MCF 10A (cell line): ENCODE data around the gene SSH2. TPM values are rescaled to one million over a fixed set of nuclear protein-coding genes. Genes with fewer than 3 reads are reported as not detected.

Source experiments
- BruUV-seq: library from RNA; stranded (reverse); fragments of 400-500 nt; replicated peaks from 2 replicates; lab custom pipeline; 2021; lab: Mats Ljungman, UMichigan
- CTCF ChIA-PET: fragments of 300-600 bp; sonication (Branson Sonifier 250); formaldehyde crosslinking; extraction: SDS; loops from one replicate; lab custom pipeline; 2021; ENCODE audit warnings: antibody characterized with exemption, inconsistent platforms; lab: Yijun Ruan, JAX
- POLR2A ChIA-PET: fragments of 300-600, 350-650 bp; sonication (Branson Sonifier 250); formaldehyde crosslinking; extraction: SDS; loops from one replicate; lab custom pipeline; 2020; ENCODE audit warnings: antibody characterized with exemption, inconsistent platforms; lab: Yijun Ruan, JAX
- DNase-seq: peaks from one replicate; pipeline ENCODE4 v3.0.0-alpha.2; 2018; ENCODE audit not compliant: unreplicated experiment
- H3K27ac Mint-ChIP-seq: one replicate; pipeline ENCODE4 v1.8.0; 2022; ENCODE audit warnings: mild to moderate bottlenecking, low read depth, mixed read lengths; ENCODE audit not compliant: unreplicated experiment
- H3K27me3 Mint-ChIP-seq: one replicate; pipeline ENCODE4 v1.8.0; 2022; ENCODE audit warnings: mixed read lengths; ENCODE audit not compliant: insufficient read depth, unreplicated experiment
- H3K36me3 Mint-ChIP-seq: one replicate; pipeline ENCODE4 v1.8.0; 2022; ENCODE audit warnings: mild to moderate bottlenecking, moderate library complexity, mixed read lengths; ENCODE audit not compliant: insufficient read depth, unreplicated experiment
- H3K4me1 Mint-ChIP-seq: one replicate; pipeline ENCODE4 v1.8.0; 2022; ENCODE audit warnings: mixed read lengths; ENCODE audit not compliant: insufficient read depth, unreplicated experiment
- H3K4me3 Mint-ChIP-seq: one replicate; pipeline ENCODE4 v1.8.0; 2022; ENCODE audit warnings: mild to moderate bottlenecking, moderate library complexity, mixed read lengths; ENCODE audit not compliant: unreplicated experiment
- H3K9me3 Mint-ChIP-seq: one replicate; pipeline ENCODE4 v1.8.0; 2022; ENCODE audit warnings: mixed read lengths; ENCODE audit not compliant: unreplicated experiment
- intact Hi-C: fragments of 100-400 bp; cut with micrococcal nuclease; formaldehyde crosslinking; loops from 2 replicates; pipeline ENCODE4 v1.14.1; 2022
- total RNA-seq: library from RNA; stranded (reverse); gene quantifications from 2 replicates; pipeline ENCODE4 v1.2.3, GENCODE V29; 2022
- TF ChIP-seq, protein P1 (sequence below): fragments of 200-600 bp; IDR thresholded peaks from one replicate; pipeline ENCODE4 v1.8.0; 2022; ENCODE audit warnings: antibody characterized with exemption, mild to moderate bottlenecking; ENCODE audit not compliant: unreplicated experiment

SSH2 gene
- total RNA-seq, 1 experiment from 2014 or later = 21.9 TPM

DNA sequence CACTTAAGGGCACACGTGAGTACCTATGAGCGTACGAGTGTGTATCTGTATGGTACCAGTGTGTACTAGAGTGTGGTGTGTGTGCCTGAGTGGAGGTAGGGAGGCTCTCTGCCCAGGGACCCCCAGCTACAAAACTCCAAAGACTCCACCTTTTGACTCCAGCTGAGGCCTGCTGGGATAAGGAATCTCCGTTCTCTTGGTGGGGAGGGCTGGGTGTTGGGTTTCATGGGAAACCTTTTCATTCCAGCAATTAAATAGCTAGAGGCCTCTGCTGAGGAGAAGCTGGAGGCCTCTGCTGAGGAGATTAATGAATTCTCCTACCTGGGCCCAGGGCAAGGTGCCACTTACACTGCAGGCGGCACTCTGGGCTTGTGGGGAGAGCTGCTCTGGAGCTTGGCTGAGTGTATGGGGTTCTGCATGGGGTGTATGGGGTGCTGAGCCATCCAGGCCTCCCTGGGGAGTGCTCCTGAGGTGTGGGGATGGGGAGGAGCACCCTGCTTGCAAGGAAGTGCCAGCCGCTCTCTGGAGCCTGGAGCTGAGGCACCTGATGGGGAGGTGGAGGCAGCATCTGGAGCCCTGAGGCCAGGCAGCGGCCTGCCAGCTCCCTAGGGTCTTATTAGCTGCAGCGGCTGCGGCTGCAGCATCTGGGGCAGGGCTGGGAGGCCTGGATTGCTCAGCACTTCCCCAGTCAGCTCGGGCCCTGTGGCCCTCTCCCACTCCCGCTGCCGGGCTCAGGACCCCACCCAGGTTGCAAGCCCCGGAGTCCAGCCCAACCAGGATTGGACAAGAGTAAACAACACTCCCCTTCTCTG is 332.5 kb downstream of the SSH2 start:
- H3K9me3 Mint-ChIP-seq = no peaks in the 10 kb centered on the region
- no peaks in the 10 kb centered on the region for H3K36me3 Mint-ChIP-seq
- H3K4me1 Mint-ChIP-seq = no peaks in the 10 kb centered on the region
- no peak overlapping the region for H3K4me3 Mint-ChIP-seq
- no peak for DNase-seq
- CTCF ChIA-PET = interaction anchor here (0.6 to 1.2 kb wide), 5 partner anchors 16 to 265 kb away, joined by 3 to 4 read pairs (median 3); no protein-coding TSS in a partner anchor
- H3K27ac Mint-ChIP-seq = no peak overlapping the region
- POLR2A ChIA-PET = no interaction called here
- H3K27me3 Mint-ChIP-seq = no peaks in the 10 kb centered on the region
- no TSS peak for BruUV-seq
- TF ChIP-seq, protein P1, sequence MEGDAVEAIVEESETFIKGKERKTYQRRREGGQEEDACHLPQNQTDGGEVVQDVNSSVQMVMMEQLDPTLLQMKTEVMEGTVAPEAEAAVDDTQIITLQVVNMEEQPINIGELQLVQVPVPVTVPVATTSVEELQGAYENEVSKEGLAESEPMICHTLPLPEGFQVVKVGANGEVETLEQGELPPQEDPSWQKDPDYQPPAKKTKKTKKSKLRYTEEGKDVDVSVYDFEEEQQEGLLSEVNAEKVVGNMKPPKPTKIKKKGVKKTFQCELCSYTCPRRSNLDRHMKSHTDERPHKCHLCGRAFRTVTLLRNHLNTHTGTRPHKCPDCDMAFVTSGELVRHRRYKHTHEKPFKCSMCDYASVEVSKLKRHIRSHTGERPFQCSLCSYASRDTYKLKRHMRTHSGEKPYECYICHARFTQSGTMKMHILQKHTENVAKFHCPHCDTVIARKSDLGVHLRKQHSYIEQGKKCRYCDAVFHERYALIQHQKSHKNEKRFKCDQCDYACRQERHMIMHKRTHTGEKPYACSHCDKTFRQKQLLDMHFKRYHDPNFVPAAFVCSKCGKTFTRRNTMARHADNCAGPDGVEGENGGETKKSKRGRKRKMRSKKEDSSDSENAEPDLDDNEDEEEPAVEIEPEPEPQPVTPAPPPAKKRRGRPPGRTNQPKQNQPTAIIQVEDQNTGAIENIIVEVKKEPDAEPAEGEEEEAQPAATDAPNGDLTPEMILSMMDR = no peak
- intact Hi-C loops = no loop called here

DNA sequence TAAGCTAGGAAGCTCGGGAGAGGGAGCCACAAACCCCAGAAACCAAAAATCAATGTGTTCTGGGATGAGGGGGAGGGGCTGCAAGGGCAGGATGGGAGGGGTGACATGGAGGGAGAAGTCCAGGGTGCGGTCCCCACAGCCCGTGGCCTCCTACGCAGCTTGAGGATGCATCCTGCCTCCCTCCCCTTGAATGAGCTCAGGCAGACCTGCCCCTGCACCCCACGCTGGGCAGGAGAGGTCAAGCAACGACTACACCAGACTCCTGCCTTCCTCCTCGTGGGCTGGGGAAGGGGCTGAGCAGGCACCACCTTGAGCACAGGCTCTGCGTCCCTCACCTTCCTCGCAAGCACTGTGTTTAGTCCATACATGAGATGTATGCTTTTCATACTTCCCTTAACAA is 333.2 kb downstream of the SSH2 start:
- POLR2A ChIA-PET = no interaction called here
- Mint-ChIP-seq H3K4me1 (no peaks in the 10 kb centered on the region), H3K4me3 (no peak overlapping the region), H3K36me3 (no peaks in the 10 kb centered on the region), H3K27me3 (no peaks in the 10 kb centered on the region), H3K9me3 (no peaks in the 10 kb centered on the region), H3K27ac (no peak overlapping the region)
- intact Hi-C loops = no loop called here
- TF ChIP-seq, protein P1 = no peak
- CTCF ChIA-PET = interaction anchor here (0.6 to 0.7 kb wide), 2 partner anchors 16 to 17 kb away, joined by 3 to 4 read pairs; no protein-coding TSS in a partner anchor
- BruUV-seq = no TSS peak
- DNase-seq = no peak

DNA sequence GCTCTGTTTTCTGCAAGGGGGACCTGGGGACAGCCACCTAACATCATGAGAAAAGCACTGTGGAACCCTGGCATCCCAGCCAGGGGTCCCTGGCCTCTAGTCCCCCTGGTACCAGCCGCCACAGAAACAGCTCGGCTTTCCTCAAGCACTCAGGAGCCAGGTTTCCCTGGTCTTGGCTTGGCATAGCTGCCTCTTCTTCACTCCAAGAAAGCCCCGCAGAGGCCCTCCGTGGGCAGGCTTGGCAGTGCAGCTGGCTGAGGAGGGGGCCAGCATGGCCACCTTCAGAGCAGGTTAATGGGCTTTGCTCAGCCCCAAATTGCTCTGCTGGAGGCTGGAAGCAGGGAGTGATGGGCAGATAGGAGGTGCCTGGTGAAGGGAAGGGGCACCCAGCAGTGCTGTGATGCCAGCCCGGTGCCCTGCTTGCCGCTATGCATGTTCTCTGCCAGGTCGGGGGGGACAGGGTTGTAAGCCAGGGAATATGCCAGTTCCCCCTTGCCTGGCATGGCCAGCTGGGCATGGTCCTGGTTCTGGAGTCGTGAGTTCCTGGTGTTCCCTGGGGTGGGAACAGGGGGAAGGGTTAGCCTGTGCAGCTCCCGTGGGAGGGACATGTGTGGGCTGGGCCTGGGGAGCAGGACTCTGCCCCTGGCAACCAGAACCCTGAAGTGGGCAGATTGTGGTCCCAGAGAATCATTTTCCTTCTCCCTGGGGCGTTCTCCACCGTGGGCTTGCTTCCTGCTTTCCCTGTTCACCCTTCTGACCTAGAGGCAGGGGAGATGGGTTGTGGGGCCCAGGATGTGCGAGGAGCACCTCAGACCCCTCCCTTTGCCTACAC is 333.9 kb downstream of the SSH2 start:
- Mint-ChIP-seq H3K9me3 (no peaks in the 10 kb centered on the region), H3K36me3 (no peaks in the 10 kb centered on the region), H3K27ac (no peak overlapping the region), H3K4me1 (no peaks in the 10 kb centered on the region), H3K4me3 (no peak overlapping the region), H3K27me3 (no peaks in the 10 kb centered on the region)
- POLR2A ChIA-PET = no interaction called here
- intact Hi-C loops = no loop called here
- CTCF ChIA-PET = no interaction called here
- no peak for DNase-seq
- no TSS peak for BruUV-seq
- TF ChIP-seq, protein P1 = no peak
